Urinary bladder (tissue), 4 donors: Measurements from ENCODE around the gene TNRC18. TPM values are rescaled to one million over a fixed set of nuclear protein-coding genes. Genes with fewer than 3 reads are reported as not detected.
"Not testable (repeated sequence)": the region's sequence is repeated elsewhere in the genome, so short reads cannot be mapped to it uniquely, and the experiment has no call there.

ENCODE experiments used
- DNase-seq: peaks from one replicate; pipeline ENCODE4 v3.0.0-alpha.2; 2015; ENCODE audit errors: extremely low spot score
- H3K27ac ChIP-seq: one replicate; pipeline ENCODE4 v1.5.1; 2013; ENCODE audit warnings: low read depth, mild to moderate bottlenecking, moderate library complexity
- H3K36me3 ChIP-seq: one replicate; pipeline ENCODE4 v1.6.1; 2013; ENCODE audit warnings: mild to moderate bottlenecking, moderate library complexity; ENCODE audit not compliant: insufficient read depth
- H3K4me1 ChIP-seq: one replicate; pipeline ENCODE4 v1.6.1; 2013; ENCODE audit warnings: mild to moderate bottlenecking, moderate library complexity; ENCODE audit not compliant: insufficient read depth
- H3K4me3 ChIP-seq: one replicate; pipeline ENCODE4 v1.5.1; 2013; ENCODE audit warnings: low read depth, low read length
- WGBS: extraction: QIAGEN DNeasy Blood & Tissue Kit; methylation state at CpG from one replicate; pipeline ENCODE4 v1.1.7; 2013; 5-methylcytosine and 5-hydroxymethylcytosine counted together
- polyA plus RNA-seq: library from polyadenylated mRNA; stranded (reverse); fragments of 200-250 nt; gene quantifications from one replicate; pipeline ENCODE4 v1.2.3, GENCODE V29; 2013
- total RNA-seq: library from RNA; depleted of rRNA; stranded (reverse); fragments of >200 nt; gene quantifications from one replicate; pipeline ENCODE4 v1.2.3, GENCODE V29; 2014
- donor health status: healthy with polysubstance abuse.
- donor health status: healthy.

TNRC18 gene
- total and polyA plus RNA-seq, 2 donors: 63.0 to 76.8 TPM

- Histone ChIP-seq H3K4me1 (no peaks in the 10 kb centered on the region), H3K36me3 (no peaks in the 10 kb centered on the region), H3K27ac (no peak overlapping the region), H3K4me3 (no peak overlapping the region)
- DNase-seq: no peak
- 97% methylated on average over 19 of the region's 19 CpGs for WGBS
These were observed 135.8 kb downstream of the TNRC18 start for GRCh38 chr7:5287802-5288201.

- not testable (repeated sequence) for H3K4me3 ChIP-seq, H3K36me3 ChIP-seq, H3K4me1 ChIP-seq, DNase-seq, H3K27ac ChIP-seq
- 95% methylated on average over 5 of the region's 5 CpGs for WGBS
These were observed 136.3 kb downstream of the TNRC18 start for GRCh38 chr7:5287373-5287772.

GRCh38 chr7:5286933-5287332 is 136.7 kb downstream of the TNRC18 start:
- no peak for DNase-seq

GRCh38 chr7:5284304-5285281 is 139.0 kb downstream of the TNRC18 start:
- Histone ChIP-seq H3K27ac (no peak overlapping the region), H3K36me3 (no peaks in the 10 kb centered on the region), H3K4me3 (no peak overlapping the region), H3K4me1 (no peaks in the 10 kb centered on the region)
- WGBS: 46% methylated on average over 24 of the region's 24 CpGs
- no peak for DNase-seq

More at GRCh38 chr7:5286933-5287332, 136.7 kb downstream of the TNRC18 start:
- Histone ChIP-seq H3K36me3 (no peaks in the 10 kb centered on the region), H3K4me1 (no peaks in the 10 kb centered on the region), H3K27ac (no peak overlapping the region), H3K4me3 (no peak overlapping the region)
- 92% methylated on average over 9 of the region's 9 CpGs for WGBS

- no peak for DNase-seq
- H3K4me3 ChIP-seq: peak overlapping the region; percentile 61
- WGBS: 13% methylated on average over 46 of the region's 46 CpGs
- no peaks in the 10 kb centered on the region for H3K4me1 ChIP-seq
- H3K27ac ChIP-seq: no peak overlapping the region
- H3K36me3 ChIP-seq: no peaks in the 10 kb centered on the region
These were observed 140.0 kb downstream of the TNRC18 start for GRCh38 chr7:5283421-5284303.

- Histone ChIP-seq H3K27ac (no peak within 1 kb of the TSS), H3K36me3 (no peaks in the 10 kb centered on the region), H3K4me3 (peak within 1 kb of the TSS; percentile 61), H3K4me1 (no peaks in the 10 kb centered on the region)
- under 1% methylated on average over 67 of the region's 69 CpGs for WGBS
- DNase-seq: no peak
These were observed 140.9 kb downstream of the TNRC18 start, which contains the start of gene SLC29A4 for GRCh38 chr7:5282543-5283316. Gene SLC29A4 (plus strand): TSS chr7:5282943. CDS start chr7:5287817, 4,874 bp downstream.

GRCh38 chr7:5281598-5282500 is 141.8 kb downstream of the TNRC18 start:
- WGBS: 53% methylated on average over 19 of the region's 19 CpGs
- not testable (repeated sequence) for H3K4me1 ChIP-seq, H3K4me3 ChIP-seq, DNase-seq, H3K27ac ChIP-seq, H3K36me3 ChIP-seq

- DNase-seq: no peak
- Histone ChIP-seq H3K27ac (no peak overlapping the region), H3K4me3 (no peak overlapping the region), H3K36me3 (no peaks in the 10 kb centered on the region), H3K4me1 (no peaks in the 10 kb centered on the region)
- WGBS: 88% methylated on average over 4 of the region's 4 CpGs
These were observed 143.9 kb downstream of the TNRC18 start for GRCh38 chr7:5279734-5280133.

GRCh38 chr7:5278766-5279165 is 144.9 kb downstream of the TNRC18 start:
- no peak overlapping the region for H3K4me3 ChIP-seq
- H3K36me3 ChIP-seq: no peaks in the 10 kb centered on the region
- no peaks in the 10 kb centered on the region for H3K4me1 ChIP-seq
- DNase-seq: no peak
- H3K27ac ChIP-seq: no peak overlapping the region
- 34% methylated on average over 7 of the region's 7 CpGs for WGBS

GRCh38 chr7:5276611-5277010 is 147.0 kb downstream of the TNRC18 start:
- H3K4me1 ChIP-seq: no peaks in the 10 kb centered on the region
- no peak for DNase-seq
- H3K36me3 ChIP-seq: no peaks in the 10 kb centered on the region
- no peak overlapping the region for H3K4me3 ChIP-seq
- no peak overlapping the region for H3K27ac ChIP-seq
- 87% methylated on average over 15 of the region's 15 CpGs for WGBS

GRCh38 chr7:5276123-5276522 is 147.5 kb downstream of the TNRC18 start:
- H3K36me3 ChIP-seq, H3K4me1 ChIP-seq, H3K27ac ChIP-seq, DNase-seq, H3K4me3 ChIP-seq: not testable (repeated sequence)
- 94% methylated on average over 14 of the region's 14 CpGs for WGBS

GRCh38 chr7:5275510-5275909 is 148.1 kb downstream of the TNRC18 start:
- WGBS: 30% methylated on average over 10 of the region's 10 CpGs
- not testable (repeated sequence) for H3K4me3 ChIP-seq, H3K36me3 ChIP-seq, H3K4me1 ChIP-seq, DNase-seq, H3K27ac ChIP-seq
